Activated naive CD4-positive, alpha-beta T cell treated with anti-CD3 and anti-CD28 coated beads, Interleukin-2, amount 50 U/mL, for 24 hours (primary cell): ENCODE data around the gene LRCH4.
"Not testable (repeated sequence)": the region's sequence is repeated elsewhere in the genome, so short reads cannot be mapped to it uniquely, and the experiment has no call there.

ENCODE experiments used
- H3K27ac Mint-ChIP-seq: one replicate; pipeline ENCODE4 v1.8.0; 2021; ENCODE audit warnings: mild to moderate bottlenecking, mixed read lengths
- H3K27me3 Mint-ChIP-seq: one replicate; pipeline ENCODE4 v1.8.0; 2021; ENCODE audit warnings: mixed read lengths
- H3K36me3 Mint-ChIP-seq: one replicate; pipeline ENCODE4 v1.8.0; 2021; ENCODE audit warnings: mixed read lengths
- H3K4me1 Mint-ChIP-seq: one replicate; pipeline ENCODE4 v1.8.0; 2021; ENCODE audit warnings: mixed read lengths
- H3K4me3 Mint-ChIP-seq: one replicate; pipeline ENCODE4 v1.8.0; 2021; ENCODE audit warnings: mild to moderate bottlenecking, mixed read lengths
- H3K9me3 Mint-ChIP-seq: one replicate; pipeline ENCODE4 v1.8.0; 2021; ENCODE audit warnings: mixed read lengths

LRCH4 gene

GRCh38 chr7:100567031-100567730 lies 18.7 kb downstream of the LRCH4 start:
- H3K36me3 Mint-ChIP-seq = no peaks in the 10 kb centered on the region
- H3K27ac Mint-ChIP-seq = no peak overlapping the region
- H3K27me3 Mint-ChIP-seq = no peaks in the 10 kb centered on the region
- H3K4me3 Mint-ChIP-seq = no peak overlapping the region
- no peaks in the 10 kb centered on the region for H3K9me3 Mint-ChIP-seq
- H3K4me1 Mint-ChIP-seq = peaks cover 38% of the 10 kb centered on the region

- H3K27me3 Mint-ChIP-seq = no peaks in the 10 kb centered on the region
- H3K9me3 Mint-ChIP-seq = no peaks in the 10 kb centered on the region
- H3K4me1 Mint-ChIP-seq = peaks cover 34% of the 10 kb centered on the region
- H3K27ac Mint-ChIP-seq = no peak overlapping the region
- no peak overlapping the region for H3K4me3 Mint-ChIP-seq
- no peaks in the 10 kb centered on the region for H3K36me3 Mint-ChIP-seq
Measured at GRCh38 chr7:100566018-100566531, 19.9 kb downstream of the LRCH4 start.

DNA sequence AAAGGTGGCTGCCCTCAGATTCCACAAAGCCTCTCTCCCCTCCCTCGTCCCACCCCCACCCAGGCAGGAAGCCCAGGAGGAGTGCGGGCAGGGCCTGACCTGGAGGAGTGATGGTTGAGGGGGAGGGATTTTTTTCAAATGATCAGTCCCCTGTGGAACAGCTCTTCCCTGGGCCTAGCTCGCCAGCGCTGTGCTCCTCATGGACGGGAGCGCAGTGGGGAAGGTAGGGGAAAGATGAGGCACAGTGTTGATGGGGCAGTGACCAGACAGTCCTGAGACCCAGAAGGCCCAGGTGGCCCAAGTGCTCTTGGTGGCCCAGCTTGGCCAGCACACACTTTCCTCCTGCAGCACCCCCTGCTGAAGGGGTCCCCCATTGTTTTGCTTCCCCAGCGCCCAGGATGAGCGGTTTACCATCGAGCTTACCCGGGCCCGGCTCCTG lies 20.8 kb downstream of the LRCH4 start:
- Mint-ChIP-seq H3K4me3 (no peak overlapping the region), H3K27ac (peak overlapping the region; percentile 65), H3K9me3 (no peaks in the 10 kb centered on the region), H3K27me3 (no peaks in the 10 kb centered on the region), H3K4me1 (peaks cover 34% of the 10 kb centered on the region), H3K36me3 (no peaks in the 10 kb centered on the region)

- not testable (repeated sequence) for H3K9me3 Mint-ChIP-seq, H3K4me3 Mint-ChIP-seq, H3K27me3 Mint-ChIP-seq, H3K36me3 Mint-ChIP-seq, H3K27ac Mint-ChIP-seq
- peaks cover 37% of the 10 kb centered on the region for H3K4me1 Mint-ChIP-seq
Measured at GRCh38 chr7:100564405-100564804, 21.5 kb downstream of the LRCH4 start.

GRCh38 chr7:100563809-100564400 lies 22.0 kb downstream of the LRCH4 start:
- H3K27me3 Mint-ChIP-seq = no peaks in the 10 kb centered on the region
- H3K9me3 Mint-ChIP-seq = no peaks in the 10 kb centered on the region
- H3K4me1 Mint-ChIP-seq = peaks cover 37% of the 10 kb centered on the region
- no peaks in the 10 kb centered on the region for H3K36me3 Mint-ChIP-seq
- no peak overlapping the region for H3K27ac Mint-ChIP-seq
- H3K4me3 Mint-ChIP-seq = no peak overlapping the region

DNA sequence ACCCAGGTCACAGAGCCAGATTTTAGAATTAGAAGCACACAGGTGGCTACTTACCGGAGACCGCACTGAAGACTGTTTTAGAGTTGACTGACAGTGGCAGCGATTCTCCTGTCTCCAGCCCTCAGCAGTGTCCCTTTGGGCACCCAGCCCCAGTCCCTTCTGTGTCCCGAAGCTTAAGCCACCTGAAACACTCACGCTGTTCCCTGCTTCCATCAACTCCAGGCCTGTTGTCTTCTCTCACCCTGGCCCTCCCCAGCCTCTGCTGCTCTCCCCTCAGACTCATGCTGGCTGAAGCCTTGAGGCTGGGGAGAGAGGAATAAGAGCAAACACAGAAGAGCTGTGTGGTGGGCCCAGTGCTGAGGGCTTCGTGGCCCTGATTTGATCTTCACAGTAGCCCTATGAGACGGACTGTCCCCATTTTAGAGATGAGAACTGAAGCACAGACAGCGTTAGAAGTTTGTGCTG lies 22.8 kb downstream of the LRCH4 start:
- Mint-ChIP-seq H3K4me3 (no peak overlapping the region), H3K36me3 (no peaks in the 10 kb centered on the region), H3K4me1 (peaks cover 31% of the 10 kb centered on the region), H3K27me3 (no peaks in the 10 kb centered on the region), H3K9me3 (no peaks in the 10 kb centered on the region), H3K27ac (no peak overlapping the region)

GRCh38 chr7:100562195-100563099 lies 23.5 kb downstream of the LRCH4 start:
- H3K36me3 Mint-ChIP-seq = no peaks in the 10 kb centered on the region

DNA sequence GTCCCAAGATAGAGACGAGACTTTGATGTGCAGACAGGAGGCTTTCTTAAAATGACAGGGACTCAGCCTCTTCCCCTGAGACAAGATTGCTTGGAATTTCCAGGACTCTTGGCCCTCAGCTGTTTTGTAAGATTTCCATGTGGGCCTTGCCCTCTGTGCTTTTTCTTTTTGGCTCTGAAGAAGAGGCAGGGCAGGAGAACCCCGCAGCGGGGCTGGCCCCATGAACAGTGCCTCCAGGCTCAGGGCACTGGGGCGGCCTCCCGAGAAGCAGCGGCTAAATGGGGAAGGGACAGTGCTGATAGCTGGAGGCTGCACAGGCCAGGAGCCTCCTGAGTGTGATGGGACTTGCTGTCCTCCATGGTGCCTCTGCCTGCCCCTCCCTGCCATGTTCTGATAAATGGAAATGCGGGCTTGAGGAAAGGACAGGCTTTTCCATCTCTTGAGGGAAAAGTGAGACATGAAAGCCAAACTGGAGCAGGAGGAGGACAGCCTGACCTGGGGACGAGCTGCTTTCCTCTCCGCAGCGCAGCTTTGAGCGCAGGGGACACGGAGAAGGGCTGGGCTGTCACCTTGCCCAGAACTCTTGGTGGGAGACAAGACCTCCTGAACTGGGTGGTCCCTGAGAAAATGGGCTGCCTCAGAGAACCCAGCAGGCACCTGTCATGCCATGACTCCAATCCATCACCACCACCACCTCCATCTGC lies 24.3 kb downstream of the LRCH4 start:
- H3K27me3 Mint-ChIP-seq = no peaks in the 10 kb centered on the region
- no peaks in the 10 kb centered on the region for H3K36me3 Mint-ChIP-seq
- no peaks in the 10 kb centered on the region for H3K9me3 Mint-ChIP-seq
- peaks cover 22% of the 10 kb centered on the region for H3K4me1 Mint-ChIP-seq
- H3K4me3 Mint-ChIP-seq = no peak overlapping the region
- H3K27ac Mint-ChIP-seq = no peak overlapping the region

More at GRCh38 chr7:100562195-100563099, 23.5 kb downstream of the LRCH4 start:
- Mint-ChIP-seq H3K4me3 (no peak overlapping the region), H3K27ac (no peak overlapping the region), H3K9me3 (no peaks in the 10 kb centered on the region), H3K4me1 (peaks cover 25% of the 10 kb centered on the region), H3K27me3 (no peaks in the 10 kb centered on the region)

DNA sequence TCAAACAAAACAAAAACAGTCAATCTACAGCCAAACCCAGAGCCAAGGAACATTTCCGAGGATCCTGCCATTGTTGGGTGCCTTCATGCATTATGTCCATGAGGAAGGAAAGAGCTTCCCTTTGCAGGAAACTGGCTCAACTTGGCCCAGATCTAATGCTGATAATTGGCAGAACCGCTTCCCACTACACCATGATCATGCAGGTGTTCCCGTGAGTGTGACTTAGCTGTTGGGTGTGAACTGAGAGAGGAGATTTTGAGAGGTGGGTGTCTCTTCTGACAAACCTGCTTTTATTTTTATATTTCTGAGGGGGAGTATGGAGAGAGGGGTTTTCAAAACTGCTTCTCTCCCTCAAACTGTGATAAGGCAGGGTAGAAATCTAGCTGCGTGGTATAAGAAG lies 26.8 kb downstream of the LRCH4 start:
- no peaks in the 10 kb centered on the region for H3K9me3 Mint-ChIP-seq
- H3K36me3 Mint-ChIP-seq = peaks cover 3% of the 10 kb centered on the region
- H3K4me1 Mint-ChIP-seq = peaks cover 15% of the 10 kb centered on the region
- H3K4me3 Mint-ChIP-seq = no peak overlapping the region
- no peaks in the 10 kb centered on the region for H3K27me3 Mint-ChIP-seq
- H3K27ac Mint-ChIP-seq = no peak overlapping the region

- Mint-ChIP-seq H3K9me3 (no peaks in the 10 kb centered on the region), H3K36me3 (peaks cover 8% of the 10 kb centered on the region), H3K4me1 (peaks cover 10% of the 10 kb centered on the region), H3K27ac (peak overlapping the region; percentile 56), H3K4me3 (no peak overlapping the region), H3K27me3 (no peaks in the 10 kb centered on the region)
Measured at GRCh38 chr7:100556541-100556940, 29.4 kb downstream of the LRCH4 start.

DNA sequence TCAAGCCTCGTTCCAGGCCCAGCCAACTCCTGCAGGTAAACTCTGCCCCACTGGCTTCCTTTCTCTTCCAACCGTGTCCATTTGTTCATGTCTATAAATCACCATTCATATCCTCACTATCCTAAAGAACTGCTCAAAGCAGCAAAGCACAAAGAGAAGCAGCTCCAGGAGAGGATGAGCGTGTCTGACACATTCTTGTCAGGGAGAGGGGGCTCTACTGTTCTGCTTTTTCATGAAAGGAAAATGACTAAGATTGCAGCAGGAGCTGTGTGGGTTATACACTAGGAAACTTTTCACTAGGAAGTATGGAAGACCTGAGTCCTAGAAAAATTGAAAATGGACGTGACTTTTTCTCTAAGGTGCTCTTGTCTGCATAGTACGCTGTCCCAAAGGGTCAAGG lies 30.2 kb downstream of the LRCH4 start:
- Mint-ChIP-seq H3K27ac (no peak overlapping the region), H3K36me3 (peaks cover 8% of the 10 kb centered on the region), H3K27me3 (no peaks in the 10 kb centered on the region), H3K4me1 (peaks cover 11% of the 10 kb centered on the region), H3K4me3 (no peak overlapping the region), H3K9me3 (no peaks in the 10 kb centered on the region)

DNA sequence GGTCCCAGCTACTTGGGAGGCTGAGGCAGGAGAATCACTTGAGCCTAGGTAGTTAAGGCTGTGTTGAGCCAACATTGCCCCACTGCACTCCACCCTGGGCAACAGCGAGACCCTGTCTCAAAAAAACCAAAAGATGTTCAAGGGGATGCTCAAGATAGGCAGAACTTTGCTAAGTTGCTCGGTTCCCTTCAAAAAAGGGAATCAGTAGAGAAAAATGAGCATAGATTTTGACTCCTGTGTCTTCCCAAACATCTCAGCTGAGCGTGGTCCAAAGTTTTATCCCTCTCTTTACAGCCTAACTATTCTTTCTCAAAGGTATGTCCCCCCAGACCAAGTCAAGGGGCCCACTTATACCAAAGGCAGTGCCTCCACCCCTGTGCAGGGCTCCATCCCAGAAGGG lies 32.9 kb downstream of the LRCH4 start:
- H3K27ac Mint-ChIP-seq = no peak overlapping the region
- no peak overlapping the region for H3K4me3 Mint-ChIP-seq
- no peaks in the 10 kb centered on the region for H3K27me3 Mint-ChIP-seq
- H3K36me3 Mint-ChIP-seq = peaks cover 13% of the 10 kb centered on the region
- H3K4me1 Mint-ChIP-seq = peaks cover 21% of the 10 kb centered on the region
- H3K9me3 Mint-ChIP-seq = no peaks in the 10 kb centered on the region

- Mint-ChIP-seq H3K36me3 (peaks cover 15% of the 10 kb centered on the region), H3K4me1 (peaks cover 26% of the 10 kb centered on the region), H3K27ac (peak overlapping the region; percentile 26), H3K9me3 (no peaks in the 10 kb centered on the region), H3K27me3 (no peaks in the 10 kb centered on the region), H3K4me3 (no peak overlapping the region)
Measured at GRCh38 chr7:100552532-100552931, 33.4 kb downstream of the LRCH4 start.

DNA sequence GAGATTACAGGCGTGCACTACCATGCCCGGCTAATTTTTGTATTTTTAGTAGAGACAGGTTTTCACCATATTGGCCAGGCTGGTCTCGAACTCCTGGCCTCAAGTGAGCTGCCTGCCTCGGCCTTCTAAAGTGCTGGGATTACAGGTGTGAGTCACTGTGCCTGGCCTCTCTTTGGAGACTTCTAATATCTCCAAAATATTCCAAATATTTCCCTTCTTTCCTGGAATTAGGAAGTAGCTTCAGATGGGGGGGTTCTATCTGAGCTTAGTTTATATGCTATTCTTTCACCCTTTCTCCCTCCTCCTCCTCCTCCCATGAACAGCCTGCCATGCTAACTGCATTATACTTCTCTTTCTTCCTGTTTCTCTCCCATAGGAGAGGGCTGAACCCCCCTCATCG lies 37.5 kb downstream of the LRCH4 start:
- not testable (repeated sequence) for H3K4me3 Mint-ChIP-seq, H3K27me3 Mint-ChIP-seq, H3K9me3 Mint-ChIP-seq
- Mint-ChIP-seq H3K4me1 (peaks cover 67% of the 10 kb centered on the region), H3K27ac (peak overlapping the region; percentile 94), H3K36me3 (peaks cover 12% of the 10 kb centered on the region)

- peak overlapping the region; percentile 96 for H3K27ac Mint-ChIP-seq
- H3K4me3 Mint-ChIP-seq = peak overlapping the region; percentile 82
- no peaks in the 10 kb centered on the region for H3K27me3 Mint-ChIP-seq
- H3K4me1 Mint-ChIP-seq = peaks cover 73% of the 10 kb centered on the region
- no peaks in the 10 kb centered on the region for H3K9me3 Mint-ChIP-seq
- peaks cover 8% of the 10 kb centered on the region for H3K36me3 Mint-ChIP-seq
Measured at GRCh38 chr7:100547872-100548271, 38.1 kb downstream of the LRCH4 start.
